ENCODE measurements around the gene AGPAT1.

Gene AGPAT1

GRCh38 chr6:32149932-32150870 lies 25.7 kb downstream of the AGPAT1 start:
- in situ Hi-C loops (cut with HindIII; ENCODE audit: low pct_ligation_motif_present, low sequenced_read_pairs): no loop called here
- no peak for DNase-seq
- no peaks in the 10 kb centered on the region for H3K27me3 ChIP-seq (replicated peaks)
- H3K4me3 ChIP-seq (ENCODE audit: low read depth, low read length): no peak overlapping the region
- H3K27ac ChIP-seq: no peak overlapping the region
- no peaks in the 10 kb centered on the region for H3K36me3 ChIP-seq (replicated peaks)
- TF ChIP-seq CTCF (IDR thresholded peaks at IDR 0.05; ENCODE audit: low read depth, low read length, missing control alignments): no peak

- no peak for TF ChIP-seq CTCF (IDR thresholded peaks at IDR 0.05; ENCODE audit: low read depth, low read length, missing control alignments)
- Histone ChIP-seq H3K27ac (no peak overlapping the region), H3K27me3 (replicated peaks) (no peaks in the 10 kb centered on the region), H3K36me3 (replicated peaks) (no peaks in the 10 kb centered on the region), H3K4me3 (ENCODE audit: low read depth, low read length) (peak overlapping the region; percentile 24)
- DNase-seq: no peak
- in situ Hi-C loops (cut with HindIII; ENCODE audit: low pct_ligation_motif_present, low sequenced_read_pairs): no loop called here
Measured at GRCh38 chr6:32149092-32149755, 26.7 kb downstream of the AGPAT1 start.

GRCh38 chr6:32148289-32149091 lies 27.4 kb downstream of the AGPAT1 start:
- peak; percentile 39 for TF ChIP-seq CTCF (IDR thresholded peaks at IDR 0.05; ENCODE audit: low read depth, low read length, missing control alignments)
- H3K4me3 ChIP-seq (ENCODE audit: low read depth, low read length): peak overlapping the region; percentile 35
- H3K27me3 ChIP-seq (replicated peaks): no peaks in the 10 kb centered on the region
- peak; percentile 33 for DNase-seq
- H3K27ac ChIP-seq: no peak overlapping the region
- in situ Hi-C loops (cut with HindIII; ENCODE audit: low pct_ligation_motif_present, low sequenced_read_pairs): no loop called here
- H3K36me3 ChIP-seq (replicated peaks): no peaks in the 10 kb centered on the region

- Histone ChIP-seq H3K27ac (no peak overlapping the region), H3K4me3 (ENCODE audit: low read depth, low read length) (no peak overlapping the region), H3K36me3 (replicated peaks) (no peaks in the 10 kb centered on the region), H3K27me3 (replicated peaks) (no peaks in the 10 kb centered on the region)
- no peak for DNase-seq
- TF ChIP-seq CTCF (IDR thresholded peaks at IDR 0.05; ENCODE audit: low read depth, low read length, missing control alignments): no peak
- in situ Hi-C loops (cut with HindIII; ENCODE audit: low pct_ligation_motif_present, low sequenced_read_pairs): no loop called here
Measured at GRCh38 chr6:32147401-32148132, 28.3 kb downstream of the AGPAT1 start.

GRCh38 chr6:32146687-32147086 lies 29.2 kb downstream of the AGPAT1 start:
- Histone ChIP-seq H3K27me3 (replicated peaks) (no peaks in the 10 kb centered on the region), H3K4me3 (ENCODE audit: low read depth, low read length) (no peak overlapping the region), H3K27ac (no peak overlapping the region), H3K36me3 (replicated peaks) (no peaks in the 10 kb centered on the region)
- in situ Hi-C loops (cut with HindIII; ENCODE audit: low pct_ligation_motif_present, low sequenced_read_pairs): no loop called here
- no peak for TF ChIP-seq CTCF (IDR thresholded peaks at IDR 0.05; ENCODE audit: low read depth, low read length, missing control alignments)
- DNase-seq: no peak

Measured in brain microvascular endothelial cell (primary cell).